ENCODE results near the gene CFAP299. TPM values are rescaled to one million over a fixed set of nuclear protein-coding genes. Genes with fewer than 3 reads are reported as not detected.

Gene CFAP299
- total RNA-seq, 1 donor from 2014 or later = not detected

DNA sequence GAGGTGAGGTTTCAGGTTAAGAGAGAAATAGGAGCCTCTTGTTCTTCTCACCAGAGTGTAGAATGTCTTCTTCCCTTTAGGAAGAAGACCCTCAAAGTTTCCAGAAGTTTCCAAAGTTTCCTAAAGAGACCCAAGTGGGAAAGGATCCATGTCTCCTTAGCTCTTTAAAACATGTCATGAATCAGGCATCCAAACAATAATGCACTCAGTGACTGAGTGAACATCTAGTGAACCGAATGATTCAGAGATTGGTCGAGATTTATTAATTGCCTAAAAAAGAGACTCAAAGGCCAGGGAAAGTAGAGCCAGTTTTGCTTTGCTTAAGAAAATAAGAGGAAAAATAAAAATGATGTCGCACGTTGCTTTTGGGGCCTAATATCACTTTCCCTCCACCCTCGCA lies 39.7 kb upstream of the CFAP299 start:
- no peaks in the 10 kb centered on the region for H3K27me3 Mint-ChIP-seq (ENCODE audit: unreplicated experiment)
- no peak overlapping the region for H3K27ac Mint-ChIP-seq (ENCODE audit: unreplicated experiment)
- no peaks in the 10 kb centered on the region for H3K4me1 Mint-ChIP-seq (ENCODE audit: unreplicated experiment)
- H3K9me3 Mint-ChIP-seq (ENCODE audit: unreplicated experiment) = no peaks in the 10 kb centered on the region
- DNase-seq (ENCODE audit: low spot score) = no peak
- no peak overlapping the region for H3K4me3 Mint-ChIP-seq (ENCODE audit: unreplicated experiment)
- no peaks in the 10 kb centered on the region for H3K36me3 Mint-ChIP-seq (ENCODE audit: low read depth, unreplicated experiment)
- TF ChIP-seq, protein P1, sequence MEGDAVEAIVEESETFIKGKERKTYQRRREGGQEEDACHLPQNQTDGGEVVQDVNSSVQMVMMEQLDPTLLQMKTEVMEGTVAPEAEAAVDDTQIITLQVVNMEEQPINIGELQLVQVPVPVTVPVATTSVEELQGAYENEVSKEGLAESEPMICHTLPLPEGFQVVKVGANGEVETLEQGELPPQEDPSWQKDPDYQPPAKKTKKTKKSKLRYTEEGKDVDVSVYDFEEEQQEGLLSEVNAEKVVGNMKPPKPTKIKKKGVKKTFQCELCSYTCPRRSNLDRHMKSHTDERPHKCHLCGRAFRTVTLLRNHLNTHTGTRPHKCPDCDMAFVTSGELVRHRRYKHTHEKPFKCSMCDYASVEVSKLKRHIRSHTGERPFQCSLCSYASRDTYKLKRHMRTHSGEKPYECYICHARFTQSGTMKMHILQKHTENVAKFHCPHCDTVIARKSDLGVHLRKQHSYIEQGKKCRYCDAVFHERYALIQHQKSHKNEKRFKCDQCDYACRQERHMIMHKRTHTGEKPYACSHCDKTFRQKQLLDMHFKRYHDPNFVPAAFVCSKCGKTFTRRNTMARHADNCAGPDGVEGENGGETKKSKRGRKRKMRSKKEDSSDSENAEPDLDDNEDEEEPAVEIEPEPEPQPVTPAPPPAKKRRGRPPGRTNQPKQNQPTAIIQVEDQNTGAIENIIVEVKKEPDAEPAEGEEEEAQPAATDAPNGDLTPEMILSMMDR (IDR thresholded peaks at IDR 0.05; ENCODE audit: unreplicated experiment) = no peak

- Mint-ChIP-seq H3K36me3 (ENCODE audit: low read depth, unreplicated experiment) (no peaks in the 10 kb centered on the region), H3K9me3 (ENCODE audit: unreplicated experiment) (no peaks in the 10 kb centered on the region), H3K27ac (ENCODE audit: unreplicated experiment) (no peak overlapping the region), H3K27me3 (ENCODE audit: unreplicated experiment) (no peaks in the 10 kb centered on the region), H3K4me3 (ENCODE audit: unreplicated experiment) (no peak overlapping the region), H3K4me1 (ENCODE audit: unreplicated experiment) (no peaks in the 10 kb centered on the region)
- TF ChIP-seq, protein P1 (IDR thresholded peaks at IDR 0.05; ENCODE audit: unreplicated experiment) = no peak
- no peak for DNase-seq (ENCODE audit: low spot score)
Measured at GRCh38 chr4:80301884-80302283, 33.6 kb upstream of the CFAP299 start.

DNA sequence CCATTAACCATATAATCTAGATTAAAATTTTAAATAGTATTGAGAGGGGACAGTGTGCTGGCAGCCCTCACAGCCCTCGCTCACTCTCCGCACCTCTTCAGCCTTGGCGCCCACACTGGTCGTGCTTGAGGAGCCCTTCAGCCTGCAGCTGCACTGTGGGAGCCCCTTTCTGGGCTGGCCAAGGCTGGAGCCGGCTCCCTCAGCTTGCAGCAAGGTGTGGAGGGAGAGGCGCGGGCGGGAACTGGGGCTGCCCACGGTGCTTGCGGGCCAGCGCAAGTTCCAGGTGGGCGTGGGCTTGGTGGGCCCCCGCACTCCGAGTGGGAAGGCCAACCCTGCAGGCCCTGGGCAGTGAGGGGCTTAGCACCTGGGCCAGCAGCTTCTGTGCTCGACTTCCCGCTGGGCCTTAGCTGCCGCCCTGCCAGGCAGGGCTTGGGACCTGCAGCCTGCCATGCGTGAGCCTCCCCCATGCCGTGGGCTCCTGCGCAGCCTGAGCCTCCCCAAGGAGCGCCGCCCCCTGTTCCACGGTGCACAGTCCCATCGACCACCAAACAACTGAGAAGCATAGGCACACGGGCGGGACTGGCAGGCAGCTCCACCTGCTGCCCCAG lies 32.8 kb upstream of the CFAP299 start:
- H3K4me3 Mint-ChIP-seq (ENCODE audit: unreplicated experiment) = no peak overlapping the region

GRCh38 chr4:80305466-80305865 lies 30.1 kb upstream of the CFAP299 start:
- H3K4me3 Mint-ChIP-seq (ENCODE audit: unreplicated experiment) = no peak overlapping the region
- H3K36me3 Mint-ChIP-seq (ENCODE audit: low read depth, unreplicated experiment) = no peaks in the 10 kb centered on the region
- TF ChIP-seq, protein P1 (IDR thresholded peaks at IDR 0.05; ENCODE audit: unreplicated experiment) = no peak
- DNase-seq (ENCODE audit: low spot score) = no peak
- peaks cover 1% of the 10 kb centered on the region for H3K27me3 Mint-ChIP-seq (ENCODE audit: unreplicated experiment)
- no peak overlapping the region for H3K27ac Mint-ChIP-seq (ENCODE audit: unreplicated experiment)
- H3K9me3 Mint-ChIP-seq (ENCODE audit: unreplicated experiment) = no peaks in the 10 kb centered on the region
- H3K4me1 Mint-ChIP-seq (ENCODE audit: unreplicated experiment) = no peaks in the 10 kb centered on the region

More for the DNA sequence above, 32.8 kb upstream of the CFAP299 start:
- DNase-seq (ENCODE audit: low spot score) = no peak
- H3K9me3 Mint-ChIP-seq (ENCODE audit: unreplicated experiment) = no peaks in the 10 kb centered on the region
- H3K27ac Mint-ChIP-seq (ENCODE audit: unreplicated experiment) = no peak overlapping the region
- H3K4me1 Mint-ChIP-seq (ENCODE audit: unreplicated experiment) = no peaks in the 10 kb centered on the region
- TF ChIP-seq, protein P1 (IDR thresholded peaks at IDR 0.05; ENCODE audit: unreplicated experiment) = no peak
- H3K36me3 Mint-ChIP-seq (ENCODE audit: low read depth, unreplicated experiment) = no peaks in the 10 kb centered on the region
- no peaks in the 10 kb centered on the region for H3K27me3 Mint-ChIP-seq (ENCODE audit: unreplicated experiment)

- TF ChIP-seq, protein P1 (IDR thresholded peaks at IDR 0.05; ENCODE audit: unreplicated experiment) = no peak
- Mint-ChIP-seq H3K27me3 (ENCODE audit: unreplicated experiment) (peaks cover 1% of the 10 kb centered on the region), H3K4me1 (ENCODE audit: unreplicated experiment) (no peaks in the 10 kb centered on the region), H3K4me3 (ENCODE audit: unreplicated experiment) (no peak overlapping the region), H3K27ac (ENCODE audit: unreplicated experiment) (no peak overlapping the region), H3K9me3 (ENCODE audit: unreplicated experiment) (no peaks in the 10 kb centered on the region), H3K36me3 (ENCODE audit: low read depth, unreplicated experiment) (no peaks in the 10 kb centered on the region)
- no peak for DNase-seq (ENCODE audit: low spot score)
Measured at GRCh38 chr4:80306260-80306659, 29.3 kb upstream of the CFAP299 start.

All from endothelial cell (in vitro differentiated cells).